IPS-NIHi11 (cell line): ENCODE data around the gene CEACAM8.
"Not testable (repeated sequence)": the region's sequence is repeated elsewhere in the genome, so short reads cannot be mapped to it uniquely, and the experiment has no call there.

ENCODE experiments used
- DNase-seq: peaks from one replicate; pipeline ENCODE4 v3.0.0; 2012; ENCODE audit warnings: mixed read lengths, low spot score

The CEACAM8 gene

DNA sequence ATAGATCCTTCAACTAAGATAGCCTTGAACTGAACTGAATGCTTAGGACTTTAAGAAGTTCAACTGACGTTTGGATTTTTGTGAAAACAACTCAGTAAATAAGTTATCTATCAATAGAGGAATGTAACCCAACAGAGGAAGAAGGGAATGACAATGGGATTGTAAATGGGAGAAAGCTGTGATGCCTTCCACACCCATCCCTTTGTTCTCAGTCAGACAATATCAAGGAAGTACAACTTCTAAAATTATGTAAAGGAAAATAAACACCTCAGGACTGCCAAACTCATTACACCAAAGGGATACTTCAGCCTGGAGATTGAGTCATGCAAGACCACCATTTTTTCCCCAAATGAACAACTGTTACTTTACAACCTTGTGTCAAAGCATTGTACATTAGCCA lies 21.1 kb downstream of the CEACAM8 start:
- no peak for DNase-seq

DNA sequence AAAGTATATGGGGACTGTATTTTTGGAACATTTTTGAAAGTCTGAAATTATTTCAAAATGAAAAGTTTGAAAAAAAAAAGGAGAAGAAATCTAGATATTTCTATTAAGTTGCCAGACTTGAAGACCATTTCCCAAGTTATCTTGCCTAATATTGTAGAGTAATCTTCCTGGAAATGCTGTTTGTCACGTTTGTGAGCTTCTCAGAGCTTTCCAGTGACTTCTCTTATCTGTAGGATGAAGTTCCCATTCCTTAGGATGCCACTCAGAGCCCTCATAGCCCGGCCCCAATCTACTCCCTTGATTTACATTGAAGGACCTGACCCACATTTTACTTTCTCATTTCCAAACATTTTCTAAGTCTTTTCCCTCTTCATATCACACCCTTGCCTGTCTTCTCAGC lies 23.6 kb downstream of the CEACAM8 start:
- DNase-seq: no peak

DNA sequence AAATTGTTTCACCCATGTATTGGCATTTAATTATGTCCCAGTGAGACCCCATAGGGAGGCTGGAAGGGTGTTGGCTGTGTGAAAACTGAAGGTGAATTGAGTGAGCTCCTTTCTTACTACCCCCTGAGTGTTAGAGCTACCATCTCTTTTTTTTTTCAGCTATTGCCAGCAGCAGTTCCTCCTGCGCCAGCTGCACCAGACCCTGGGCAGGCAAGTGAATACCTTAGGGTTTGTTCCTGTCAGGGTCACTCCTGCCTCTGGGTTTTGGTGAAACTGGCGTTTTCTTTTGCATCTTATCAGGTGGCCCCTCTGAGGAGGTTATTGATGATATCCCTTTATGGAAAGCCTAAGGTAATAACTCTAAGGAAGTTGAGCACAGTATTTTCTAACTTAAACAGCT lies 25.5 kb downstream of the CEACAM8 start:
- no peak for DNase-seq

DNA sequence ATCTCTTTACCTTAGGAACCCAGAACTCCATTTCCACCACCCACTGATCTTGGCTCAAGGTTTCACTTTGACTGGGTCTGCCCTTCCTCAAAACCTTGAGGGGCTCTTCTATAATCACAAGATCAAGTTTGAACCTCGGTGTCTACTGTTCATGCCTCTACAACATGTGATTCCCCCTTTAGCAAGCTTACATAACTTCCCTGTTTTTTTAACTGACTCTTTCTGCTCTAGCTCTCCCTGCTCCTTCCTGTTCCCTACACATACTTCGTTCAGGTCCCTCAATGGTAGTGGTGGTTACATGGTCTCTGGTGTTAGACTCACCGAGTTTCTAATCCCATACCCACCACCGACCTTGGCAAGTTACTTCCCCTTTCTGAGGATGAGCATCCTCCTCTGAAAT lies 26.7 kb downstream of the CEACAM8 start:
- DNase-seq: no peak

DNA sequence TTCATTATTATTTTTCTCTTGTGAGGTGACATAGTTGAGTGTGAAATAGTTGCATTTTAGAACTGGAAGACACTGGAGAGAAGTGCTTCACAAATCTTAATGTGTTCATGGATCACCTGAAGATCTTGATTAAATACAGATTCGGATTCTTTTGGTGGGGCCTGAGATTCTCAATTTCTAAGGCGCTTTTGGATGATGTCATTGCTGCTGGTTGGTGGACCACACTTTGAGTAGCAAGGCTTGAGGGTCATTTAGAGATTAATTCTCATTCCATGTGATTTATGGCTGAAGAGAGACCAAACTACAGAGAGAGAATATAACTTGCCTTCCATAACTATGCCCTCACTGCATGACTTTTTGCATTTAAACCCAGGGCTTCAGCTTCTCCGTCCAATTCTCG lies 27.2 kb downstream of the CEACAM8 start:
- DNase-seq: no peak

DNA sequence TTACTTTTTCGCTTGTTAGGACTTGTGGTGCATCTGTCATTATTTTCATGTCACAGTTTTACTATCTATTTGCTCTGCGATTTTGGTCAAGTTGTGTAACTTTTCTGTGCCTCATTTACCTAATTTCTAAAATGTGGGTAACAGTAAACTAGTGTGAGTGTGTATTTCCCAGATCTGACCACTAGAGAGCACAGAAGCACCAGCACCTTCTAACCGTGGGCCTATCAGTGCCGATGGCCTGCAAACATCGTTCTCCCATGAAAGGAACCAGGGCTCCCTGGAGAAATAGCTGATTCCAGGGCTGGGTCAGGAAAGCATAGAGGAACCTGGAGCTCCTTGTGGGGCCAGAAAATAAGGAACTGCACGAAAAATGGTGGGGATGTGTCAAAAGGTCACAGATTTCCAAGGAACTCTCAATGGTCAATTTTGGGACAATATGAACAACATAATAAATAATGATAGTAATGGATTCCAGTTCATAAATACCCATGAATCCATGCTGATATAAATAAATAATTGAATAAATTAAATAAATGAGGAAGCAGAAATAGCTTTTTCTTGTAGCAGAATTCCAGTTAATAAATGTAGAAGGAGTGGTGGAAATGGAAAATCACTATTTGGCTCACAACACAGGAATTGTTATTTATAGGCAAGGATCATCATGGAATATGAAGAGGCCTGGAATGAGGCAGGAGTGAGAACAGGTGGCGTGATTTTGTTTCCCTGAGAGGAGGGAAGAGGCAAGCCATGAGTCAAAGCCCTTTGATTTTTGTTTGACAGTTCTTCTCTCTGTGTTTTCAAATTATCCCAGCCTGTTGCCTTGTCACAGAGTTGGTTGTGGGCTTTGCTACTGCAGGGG lies 31.1 kb downstream of the CEACAM8 start:
- peak; percentile 82 for DNase-seq

DNA sequence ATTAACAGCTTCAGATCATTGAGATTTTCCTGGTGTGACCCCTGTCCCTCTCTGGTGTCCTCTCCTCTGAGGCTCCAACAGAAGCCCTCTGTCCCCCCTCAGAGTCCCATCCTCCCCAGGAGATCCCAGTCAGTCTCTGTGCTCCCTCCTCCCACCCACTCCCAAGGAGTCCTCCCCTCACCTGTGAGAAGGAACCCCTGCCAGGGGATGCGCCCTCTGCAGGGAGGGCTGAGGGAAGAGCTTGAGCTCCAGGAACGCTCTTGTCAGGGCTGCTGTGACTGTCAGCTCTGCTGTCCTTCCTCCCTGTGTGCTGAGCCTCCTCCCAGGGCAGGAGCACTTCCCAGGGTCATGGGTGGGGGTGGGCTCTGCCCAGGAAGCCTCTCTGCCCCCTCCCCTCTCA lies 33.2 kb downstream of the CEACAM8 start:
- no peak for DNase-seq

DNA sequence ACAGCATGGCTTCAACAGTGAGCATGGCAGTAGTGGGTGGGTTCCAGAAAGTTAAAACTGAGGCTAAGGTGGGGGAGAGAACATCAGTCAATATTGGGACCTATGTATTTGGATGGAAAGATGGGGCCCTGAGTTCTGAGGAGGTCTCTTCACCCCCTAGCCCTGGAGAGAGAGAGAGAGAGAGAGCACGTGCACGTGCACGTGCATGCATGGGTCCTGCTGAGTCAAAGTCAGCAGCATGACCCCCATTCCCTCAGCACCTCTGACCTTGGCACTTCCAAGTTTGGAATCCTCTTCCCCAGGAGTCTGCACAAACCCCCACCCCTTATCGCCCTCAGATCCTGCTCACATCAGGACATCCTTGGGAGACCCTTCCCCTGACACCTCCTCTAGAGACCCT lies 34.0 kb downstream of the CEACAM8 start:
- DNase-seq: no peak

DNA sequence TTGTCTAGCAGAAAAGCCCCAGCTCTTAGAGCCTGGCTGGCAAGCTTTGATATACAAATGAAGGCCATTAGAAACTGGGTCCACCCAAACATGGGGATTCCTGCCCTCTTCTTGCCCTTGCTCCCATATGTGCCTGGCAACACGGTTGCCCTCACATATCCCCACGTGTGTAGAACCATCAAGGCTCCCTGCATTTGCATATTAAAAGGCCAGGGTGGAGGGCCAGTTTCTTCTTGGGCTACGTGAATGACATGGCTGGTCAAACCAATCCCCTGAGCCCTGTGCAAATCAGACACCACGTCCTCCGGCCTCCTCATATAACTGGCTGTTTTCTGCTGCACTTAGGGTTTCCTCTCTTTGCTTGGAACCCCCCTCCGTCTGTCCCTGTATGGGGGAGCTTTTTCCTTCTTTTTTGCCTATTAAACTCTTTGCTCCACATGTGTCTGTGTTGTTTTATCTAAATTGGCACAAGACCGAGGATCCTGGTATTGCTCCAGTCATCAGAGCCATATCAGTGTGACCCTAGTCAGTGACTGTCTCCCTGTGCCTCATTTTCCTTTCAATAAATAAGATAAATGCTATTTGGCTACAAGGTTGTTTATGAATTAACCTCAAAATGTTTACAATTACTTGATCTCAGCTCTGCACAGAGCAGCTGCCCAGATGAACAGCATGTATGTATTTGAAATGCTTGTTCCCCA lies 36.1 kb downstream of the CEACAM8 start:
- DNase-seq: no peak

DNA sequence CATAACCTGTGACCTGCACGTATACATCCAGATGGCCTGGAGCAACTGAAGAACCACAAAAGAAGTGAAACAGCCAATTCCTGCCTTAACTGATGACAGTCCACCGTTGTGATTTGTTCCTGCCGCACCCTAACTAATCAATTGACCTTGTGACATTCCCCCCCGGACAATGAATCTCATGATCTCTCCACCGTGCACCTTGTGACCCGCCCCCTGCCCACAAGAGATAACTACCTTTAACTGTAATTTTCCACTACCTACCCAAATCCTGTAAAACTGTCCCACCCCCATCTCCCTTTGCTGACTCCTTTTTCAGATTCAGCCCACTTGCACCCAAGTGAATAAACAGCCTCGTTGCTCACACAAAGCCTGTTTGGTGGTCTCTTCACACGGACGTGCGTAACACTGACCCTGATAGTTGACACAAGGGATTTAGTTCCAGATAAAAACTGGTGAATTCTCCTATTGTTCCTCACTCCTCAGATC lies 37.3 kb downstream of the CEACAM8 start:
- not testable (repeated sequence) for DNase-seq

DNA sequence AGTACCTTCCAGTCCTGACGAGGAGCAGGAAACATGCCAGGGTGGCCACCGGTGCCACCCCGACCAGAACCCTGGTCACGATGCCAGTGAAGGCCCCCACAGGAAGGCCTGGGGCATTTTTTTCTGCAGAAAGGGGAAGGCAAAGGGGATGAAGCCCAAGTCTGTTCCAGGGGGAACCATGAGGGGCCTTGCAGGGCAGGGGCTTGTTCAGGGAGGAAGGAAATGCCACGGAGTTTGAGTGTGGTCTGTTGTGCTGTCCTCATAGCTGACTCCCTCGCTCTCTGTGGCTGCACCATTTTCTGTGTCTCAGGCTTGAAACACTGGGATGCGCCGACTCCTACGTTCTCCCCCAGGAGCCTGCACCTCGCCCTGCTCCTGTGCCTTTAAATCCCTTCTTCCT lies 38.9 kb downstream of the CEACAM8 start:
- no peak for DNase-seq

DNA sequence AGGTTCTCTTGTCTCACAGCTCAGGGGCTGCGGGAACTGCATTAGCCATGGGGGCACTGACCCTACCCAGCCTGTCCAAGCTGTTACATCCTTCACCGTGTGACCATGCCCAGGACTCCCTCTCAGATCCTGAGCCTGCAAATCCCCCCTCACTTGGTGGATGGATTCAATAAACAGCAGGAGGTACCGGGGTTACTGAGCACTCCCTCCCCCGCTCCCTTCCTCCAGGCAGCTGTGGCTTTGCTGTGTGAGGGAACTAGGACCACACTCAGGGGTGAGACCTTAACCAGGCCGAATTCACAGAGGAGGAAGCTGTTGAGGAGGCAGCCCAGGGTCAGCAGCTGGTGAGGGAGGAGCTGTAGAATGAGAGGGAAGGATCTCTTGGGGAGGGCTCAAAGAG lies 39.4 kb downstream of the CEACAM8 start:
- DNase-seq: peak; percentile 35

DNA sequence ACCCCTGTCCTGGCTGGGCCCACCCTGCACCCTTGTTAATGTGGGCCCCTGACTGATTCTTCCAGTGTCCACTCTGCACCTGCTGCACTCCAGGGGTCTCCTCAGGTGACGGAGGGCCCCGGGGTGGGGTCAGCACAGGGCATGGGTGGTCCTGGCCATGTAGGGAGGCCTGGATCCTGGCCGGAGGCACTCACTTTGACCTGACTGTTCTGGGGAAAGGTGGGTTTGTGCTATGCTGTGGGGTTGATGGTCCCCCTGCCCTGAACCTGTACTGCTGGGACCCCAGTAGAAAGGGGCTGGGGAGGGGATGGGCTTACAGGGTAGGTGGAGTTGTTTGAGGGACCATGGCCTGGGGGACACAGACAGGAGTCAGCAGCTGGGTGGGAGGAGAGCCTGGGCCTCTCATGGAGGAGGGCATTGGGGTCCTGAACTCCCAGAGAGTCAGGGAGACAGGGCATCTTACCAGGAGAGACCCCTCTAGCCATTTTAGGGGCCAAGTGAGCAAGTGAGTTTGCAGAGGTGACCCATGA lies 40.6 kb downstream of the CEACAM8 start:
- DNase-seq: no peak

DNA sequence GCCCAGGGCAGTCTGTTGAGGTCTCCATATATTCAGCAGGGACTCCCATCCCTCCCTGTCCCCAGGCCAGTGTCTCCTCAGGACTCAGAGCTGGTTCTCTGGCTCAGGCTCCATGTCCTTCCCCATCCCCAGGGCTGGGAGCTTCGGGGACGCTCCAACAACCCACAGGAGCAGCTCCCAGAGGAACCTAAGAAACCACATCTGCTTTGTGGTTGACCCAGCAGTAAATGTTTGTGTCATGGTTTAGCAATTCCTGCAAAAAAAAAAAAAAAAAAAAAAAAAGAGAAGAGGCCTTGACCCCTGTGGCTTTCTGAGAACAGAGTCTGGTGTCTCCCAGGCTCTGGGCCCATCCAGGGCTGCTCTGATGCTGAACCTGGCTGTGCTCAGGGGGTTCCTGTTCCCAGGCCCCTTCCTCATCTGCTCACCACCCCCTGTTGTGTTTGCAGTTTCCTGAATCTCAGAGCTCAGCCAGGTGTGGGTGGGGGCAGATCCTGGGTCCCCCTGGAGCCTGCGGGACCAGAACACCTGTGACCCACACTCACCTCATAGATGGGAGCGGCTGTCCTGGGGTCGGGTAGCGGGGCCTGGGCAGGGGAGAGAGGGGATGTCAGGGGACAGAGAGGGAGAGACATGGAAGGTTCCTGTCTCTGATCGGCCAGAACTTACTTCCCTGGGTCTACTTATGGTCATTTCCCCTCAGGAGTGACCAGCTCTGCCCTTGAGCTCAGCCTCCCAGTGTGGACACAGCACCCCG lies 41.3 kb downstream of the CEACAM8 start:
- no peak for DNase-seq

DNA sequence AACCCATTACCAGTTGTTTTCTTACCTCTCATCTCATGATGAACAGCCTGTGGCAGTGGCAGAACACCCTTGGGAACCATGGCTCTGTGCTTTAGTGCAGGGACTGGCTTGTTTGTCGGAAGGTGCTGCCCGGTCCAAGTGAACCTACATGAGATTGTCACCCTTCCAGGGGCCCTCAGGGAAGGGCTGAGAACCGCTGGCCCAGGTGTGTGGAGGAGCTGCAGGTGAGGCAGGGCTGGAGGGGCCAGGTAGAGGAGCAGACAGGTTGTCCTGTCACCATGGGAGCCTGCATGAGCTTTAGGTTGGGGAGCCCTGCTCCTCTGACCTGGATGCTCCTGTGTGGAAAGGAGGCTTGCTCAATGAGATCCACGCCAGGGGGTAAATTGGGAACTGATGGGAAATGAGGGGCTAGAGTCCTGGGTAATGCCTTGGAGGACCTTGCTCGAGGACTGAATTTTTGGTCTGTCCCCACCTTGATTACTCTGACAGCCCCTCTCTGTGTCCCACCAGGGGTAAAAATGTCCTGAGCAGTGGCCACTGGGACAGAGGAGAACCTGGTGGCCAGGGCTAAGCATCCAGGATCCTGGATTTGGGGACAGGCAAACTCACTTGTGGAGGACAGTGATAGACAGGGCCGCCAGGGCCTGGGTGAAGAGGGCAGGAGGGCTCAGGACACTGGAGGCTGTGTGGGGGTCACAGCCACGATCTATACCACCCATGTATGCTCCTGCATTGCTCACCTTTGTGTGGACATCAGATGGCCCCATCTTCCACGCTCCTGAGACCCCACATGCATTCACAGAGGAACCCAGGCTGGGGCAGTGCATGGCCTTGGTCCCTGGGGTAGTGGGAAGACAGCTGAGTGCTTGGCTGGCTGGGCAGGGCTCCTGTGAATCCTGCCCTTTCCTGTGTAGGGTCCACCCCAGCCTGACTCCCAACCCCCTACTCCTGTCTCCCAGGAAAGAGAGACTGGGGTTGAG lies 42.3 kb downstream of the CEACAM8 start:
- DNase-seq: no peak

DNA sequence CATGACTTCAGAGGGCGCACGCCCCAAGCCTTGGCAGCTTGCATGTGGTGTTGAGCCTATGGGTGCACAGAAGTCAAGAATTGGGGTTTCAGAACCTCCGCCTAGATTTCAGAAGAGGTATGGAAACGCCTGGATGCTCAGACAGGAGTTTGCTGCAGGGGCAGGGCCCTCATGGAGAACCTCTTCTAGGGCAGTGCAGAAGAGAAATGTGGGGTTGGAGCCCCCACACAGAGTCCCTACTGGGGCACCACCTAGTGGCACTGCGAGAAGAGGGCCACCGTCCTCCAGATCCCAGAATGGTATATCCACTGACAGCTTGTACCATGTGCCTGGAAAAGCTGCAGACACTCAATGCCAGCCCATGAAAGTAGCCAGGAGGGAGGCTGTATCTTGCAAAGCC lies 44.2 kb downstream of the CEACAM8 start:
- not testable (repeated sequence) for DNase-seq

DNA sequence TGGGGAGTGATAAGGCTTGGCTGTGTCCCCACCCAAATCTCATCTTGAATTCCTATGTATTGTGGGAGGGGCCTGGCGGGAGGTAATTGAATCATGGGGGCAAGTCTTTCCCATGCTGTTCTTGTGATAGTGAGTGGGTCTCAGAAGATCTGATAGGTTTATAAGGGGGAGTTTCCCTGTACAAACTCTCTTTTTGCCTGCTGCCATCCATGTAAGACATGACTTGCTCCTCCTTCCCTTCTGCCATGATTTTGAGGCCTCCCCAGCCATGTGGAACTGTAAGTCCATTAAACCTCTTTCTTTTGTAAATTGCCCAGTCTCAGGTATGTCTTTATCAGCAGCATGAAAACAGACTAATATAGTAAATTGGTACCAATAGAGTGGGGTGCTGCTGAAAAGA lies 45.7 kb downstream of the CEACAM8 start:
- DNase-seq: not testable (repeated sequence)

DNA sequence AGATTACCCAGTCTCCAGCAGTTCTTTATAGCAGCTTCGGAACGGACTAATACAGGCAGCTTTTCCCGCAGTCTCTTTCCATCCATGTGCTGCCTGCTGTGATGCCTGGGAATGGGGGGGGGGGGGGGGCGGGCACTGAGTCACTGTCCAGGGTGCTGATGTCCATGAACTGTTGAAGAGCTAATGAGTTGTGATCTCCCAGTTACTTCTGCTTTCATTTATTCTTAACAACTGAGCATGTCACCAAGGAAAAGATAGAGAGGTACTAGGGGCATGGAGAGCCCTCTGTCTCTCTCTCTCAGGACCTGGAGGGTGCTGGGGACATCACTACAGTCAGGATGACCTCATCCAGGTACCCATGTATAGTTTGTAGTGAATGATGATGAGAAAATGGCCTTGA lies 46.2 kb downstream of the CEACAM8 start:
- DNase-seq: peak; percentile 47

DNA sequence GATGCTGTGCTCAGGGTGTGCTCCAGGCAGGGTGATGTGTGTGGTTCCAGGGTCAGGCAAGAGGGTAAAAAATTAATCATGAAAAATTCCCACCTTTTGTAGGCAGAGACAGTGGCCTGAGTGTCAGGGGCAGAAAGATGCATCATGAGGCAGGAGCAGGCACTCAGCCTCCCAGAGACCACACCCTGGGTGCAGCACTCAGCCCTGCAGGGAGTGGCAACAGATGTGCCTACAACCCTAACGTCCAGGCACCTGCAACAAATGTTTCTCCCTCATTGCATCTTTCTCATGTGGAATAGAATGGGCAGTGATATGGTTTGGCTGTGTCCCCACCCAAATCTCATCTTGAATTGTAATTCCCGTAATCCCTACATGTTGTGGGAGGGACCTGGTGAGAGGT lies 46.8 kb downstream of the CEACAM8 start:
- no peak for DNase-seq

DNA sequence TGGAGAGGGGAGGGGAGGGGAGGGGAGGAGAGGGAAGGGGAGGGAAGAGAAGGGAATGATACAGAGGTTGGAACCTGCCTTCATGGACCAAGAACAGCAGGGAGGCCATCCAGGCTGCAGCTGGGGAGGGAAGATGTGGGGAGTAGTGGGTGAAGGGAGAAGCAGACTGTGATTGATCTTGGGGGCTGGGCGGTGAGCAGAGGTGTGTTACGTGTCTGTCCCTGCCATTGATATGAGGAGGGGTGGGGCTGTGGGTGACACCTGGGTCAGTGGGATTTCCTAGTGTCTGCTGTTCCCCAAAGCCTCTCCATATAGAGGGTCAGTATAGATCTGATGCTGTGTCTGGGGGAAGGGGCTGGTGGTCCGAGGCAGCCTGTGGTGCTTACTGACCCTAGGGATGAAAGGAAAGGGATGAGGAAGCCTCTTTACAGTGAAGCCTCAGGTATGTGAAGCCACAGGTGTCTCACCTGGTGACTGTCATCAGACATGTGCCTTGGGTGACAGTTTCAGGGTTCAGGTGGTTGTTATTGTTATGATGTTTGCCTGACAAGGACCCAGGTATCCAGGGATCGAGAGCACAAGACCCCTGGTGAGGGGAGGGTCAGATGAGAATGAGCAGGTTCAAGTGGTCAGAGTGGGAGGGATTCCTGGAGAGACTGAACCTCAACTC lies 47.8 kb downstream of the CEACAM8 start:
- DNase-seq: no peak

DNA sequence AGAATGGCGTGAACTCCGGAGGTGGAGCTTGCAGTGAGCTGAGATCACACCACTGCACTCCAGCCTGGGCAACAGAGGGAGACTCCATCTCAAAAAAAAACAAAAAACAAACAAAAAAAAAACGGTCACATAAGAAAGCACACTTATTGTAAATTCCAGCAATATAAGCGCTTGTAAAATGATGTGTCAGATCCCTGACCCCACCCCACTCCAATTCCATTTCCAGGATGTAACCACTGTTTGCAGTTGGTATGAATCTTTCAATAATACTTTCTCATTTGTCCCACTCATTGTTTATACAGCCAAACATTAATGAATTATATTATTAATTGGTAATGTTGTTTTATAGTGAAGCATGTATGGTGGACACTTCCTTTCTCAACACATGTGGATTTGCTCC lies 50.6 kb downstream of the CEACAM8 start:
- DNase-seq: no peak
